GM18508 (cell line): ENCODE measurements around the gene ZBTB44.

Source experiments
- ATAC-seq: cut with Tn5 transposase; IDR thresholded peaks from one replicate; pipeline ENCODE4 v1.9.1; 2021; ENCODE audit warnings: moderate number of reproducible peaks; ENCODE audit not compliant: insufficient read depth, unreplicated experiment

The ZBTB44 gene

DNA sequence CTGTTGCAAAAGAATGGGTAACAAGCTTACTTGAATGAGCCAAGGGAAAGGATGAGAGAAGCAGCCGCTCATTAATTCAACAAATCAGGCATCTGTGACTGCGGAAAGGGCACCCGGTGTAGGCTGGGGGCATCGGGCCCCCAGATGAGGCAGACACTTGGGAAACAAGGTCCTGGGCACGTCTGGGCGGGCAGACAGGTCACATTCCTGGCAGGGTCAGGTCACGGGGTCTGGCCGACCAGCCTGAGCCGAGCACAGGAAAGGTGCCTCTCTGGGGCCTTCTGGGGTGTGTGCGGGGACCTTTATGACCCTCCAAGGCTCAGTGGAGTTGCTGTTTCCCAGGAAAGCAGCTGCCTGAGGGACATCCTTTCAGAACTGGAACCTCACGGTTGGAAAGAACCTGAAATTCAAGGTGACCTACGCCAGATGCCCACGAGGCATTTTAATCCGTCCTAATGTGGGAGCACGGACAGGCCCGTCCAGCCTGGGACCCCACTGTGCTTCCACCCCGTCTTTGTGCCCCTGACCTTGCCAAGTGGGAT lies 98.1 kb downstream of the ZBTB44 start:
- no peak for ATAC-seq

GRCh38 chr11:130216221-130216550 lies 98.5 kb downstream of the ZBTB44 start:
- ATAC-seq, result no peak

DNA sequence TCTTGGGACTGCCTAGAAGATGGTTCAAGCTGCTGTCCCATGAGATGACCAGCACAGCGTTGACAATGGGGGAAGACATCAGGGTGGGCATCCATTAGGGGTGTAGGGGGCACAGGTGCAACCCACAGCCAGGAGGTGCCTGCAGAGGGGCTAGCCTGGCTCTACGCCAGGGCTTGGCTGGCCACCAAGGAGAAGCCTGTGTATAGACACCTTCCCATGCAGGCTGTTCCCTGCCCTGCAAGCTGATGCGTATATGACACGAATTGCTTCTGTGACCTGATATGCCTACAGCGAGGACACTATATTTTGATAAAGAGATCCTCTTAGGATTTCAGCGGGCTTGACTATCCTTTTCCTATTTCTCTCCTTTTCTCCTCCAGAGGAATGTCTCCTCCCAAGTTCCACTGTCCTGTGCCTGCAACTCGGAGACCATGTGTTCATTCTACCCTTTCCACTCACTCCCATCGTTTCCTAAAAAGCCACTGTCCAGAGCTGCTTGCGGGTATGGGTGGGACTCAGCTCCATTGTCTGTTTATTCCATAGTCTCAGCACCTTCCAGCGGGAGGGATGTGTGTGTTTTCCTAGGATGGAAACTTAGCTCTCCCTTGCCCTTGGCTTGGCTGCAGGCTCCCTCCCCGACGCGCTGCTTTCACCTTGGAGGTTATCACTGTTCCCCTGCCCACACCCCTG lies 99.0 kb downstream of the ZBTB44 start:
- no peak for ATAC-seq

DNA sequence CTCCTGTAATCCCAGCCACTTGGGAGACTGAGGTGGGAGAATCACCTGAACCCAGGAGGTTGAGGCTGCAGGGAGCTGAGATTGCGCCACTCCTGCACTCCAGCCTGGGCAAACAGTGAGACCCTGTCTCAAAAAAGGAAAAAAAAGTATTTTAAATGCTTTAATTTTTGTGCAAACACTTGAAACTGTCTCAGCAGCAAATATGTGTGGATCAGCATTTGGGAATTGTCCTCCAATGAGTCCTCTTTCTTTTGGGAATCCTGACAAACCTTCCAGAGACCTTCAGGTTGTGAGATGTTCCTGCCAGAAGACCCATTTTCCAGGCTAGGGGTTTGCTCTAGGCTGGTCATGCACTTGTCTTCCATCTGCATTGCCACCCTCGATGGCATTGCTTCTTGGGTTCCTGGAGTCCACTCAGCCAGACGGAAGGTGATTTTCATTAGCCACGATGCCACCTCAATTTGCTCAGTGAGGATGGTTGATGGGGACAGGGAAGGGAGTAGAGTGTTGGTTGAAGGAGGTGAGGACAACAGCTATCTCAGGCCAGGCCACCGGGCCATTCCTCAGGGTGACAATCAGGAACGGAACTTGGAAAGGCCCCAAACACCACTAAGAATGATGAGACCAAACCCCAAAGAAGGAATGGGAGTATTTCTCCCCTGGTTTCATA lies 99.7 kb downstream of the ZBTB44 start:
- ATAC-seq, result no peak

DNA sequence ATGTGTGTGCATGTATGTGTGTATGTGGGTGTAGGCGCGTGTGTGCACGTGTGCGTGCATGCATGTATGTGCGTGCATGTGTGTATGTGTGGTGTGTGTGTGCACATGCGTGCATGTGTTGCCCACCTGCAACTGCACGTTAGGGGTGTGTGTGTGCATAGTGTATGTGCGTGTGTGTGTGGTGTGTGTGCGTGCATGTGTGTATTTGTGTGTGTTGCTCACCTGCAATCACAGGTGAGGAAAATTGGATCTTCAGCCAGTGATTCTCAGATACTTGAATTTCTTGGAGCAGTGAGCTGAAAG lies 100.8 kb downstream of the ZBTB44 start:
- ATAC-seq, result no peak

DNA sequence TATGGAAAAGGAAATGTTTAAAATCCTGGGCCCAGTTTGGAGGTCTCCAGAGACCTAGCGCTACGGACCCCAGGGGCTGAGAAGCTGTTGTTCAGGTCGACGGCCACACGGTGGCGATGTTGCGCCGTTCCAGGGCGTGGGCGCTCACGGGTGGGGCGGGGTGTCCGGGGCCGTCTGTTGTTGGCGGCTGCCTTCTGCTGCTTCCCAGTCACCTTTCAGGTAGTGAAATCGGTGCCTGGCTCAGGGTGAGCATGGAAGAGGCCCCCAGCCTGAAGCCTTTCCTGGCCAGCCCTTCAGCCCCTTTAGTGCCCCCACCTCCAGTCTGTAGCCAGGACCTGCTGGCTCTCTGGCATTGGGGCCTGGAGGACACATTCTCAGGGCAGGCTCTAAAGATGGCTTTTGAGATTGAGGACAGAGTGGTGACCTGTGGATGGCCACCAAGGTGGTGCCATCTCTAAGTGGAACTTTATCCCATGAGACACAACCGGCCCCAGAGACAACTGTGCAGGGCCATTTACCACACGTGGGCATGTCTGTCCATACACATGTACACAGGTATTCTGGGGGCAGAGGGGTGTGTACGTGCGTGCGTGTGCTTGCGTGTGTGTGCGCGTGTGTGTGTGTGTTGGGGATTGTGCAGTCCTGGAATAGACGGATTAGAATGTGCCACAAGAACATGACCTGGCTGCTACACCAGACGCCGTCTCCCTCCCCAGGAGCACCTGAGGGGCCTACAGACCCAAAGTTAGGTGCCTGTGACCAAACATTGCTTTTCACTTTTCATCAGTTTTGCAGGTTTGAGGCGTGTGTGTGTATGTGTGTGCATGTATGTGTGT lies 101.4 kb downstream of the ZBTB44 start:
- ATAC-seq, result no peak

DNA sequence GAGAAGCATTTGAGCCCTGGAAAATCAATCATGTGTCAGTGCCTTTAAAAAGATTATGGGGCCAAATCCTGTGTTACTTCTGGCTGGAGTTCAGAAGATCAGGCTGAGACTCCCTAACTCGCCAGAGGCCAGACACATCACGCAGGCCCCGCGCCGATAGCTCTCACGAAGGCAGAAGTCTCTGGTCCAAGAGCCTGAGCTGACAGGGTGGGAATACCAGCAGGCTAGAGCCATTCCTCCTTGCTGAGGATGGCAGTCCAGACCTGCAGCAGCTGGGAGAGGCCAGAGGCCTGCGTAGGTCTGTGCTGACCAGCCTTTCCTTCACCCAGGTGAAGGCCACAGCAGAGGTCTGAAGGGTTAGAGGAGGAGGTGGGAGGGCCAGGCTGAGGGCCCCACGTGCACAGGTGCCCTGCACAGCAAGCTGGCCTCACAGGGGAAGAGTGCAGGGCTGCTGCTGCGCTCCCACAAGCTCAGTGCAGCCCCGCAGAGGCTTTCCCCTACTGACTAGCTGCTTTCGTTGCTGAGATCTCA lies 102.2 kb downstream of the ZBTB44 start:
- no peak for ATAC-seq

- no peak for ATAC-seq
Observed at GRCh38 chr11:130211781-130212401, 102.8 kb downstream of the ZBTB44 start.

- ATAC-seq, result no peak
Observed at GRCh38 chr11:130211144-130211543, 103.6 kb downstream of the ZBTB44 start.

DNA sequence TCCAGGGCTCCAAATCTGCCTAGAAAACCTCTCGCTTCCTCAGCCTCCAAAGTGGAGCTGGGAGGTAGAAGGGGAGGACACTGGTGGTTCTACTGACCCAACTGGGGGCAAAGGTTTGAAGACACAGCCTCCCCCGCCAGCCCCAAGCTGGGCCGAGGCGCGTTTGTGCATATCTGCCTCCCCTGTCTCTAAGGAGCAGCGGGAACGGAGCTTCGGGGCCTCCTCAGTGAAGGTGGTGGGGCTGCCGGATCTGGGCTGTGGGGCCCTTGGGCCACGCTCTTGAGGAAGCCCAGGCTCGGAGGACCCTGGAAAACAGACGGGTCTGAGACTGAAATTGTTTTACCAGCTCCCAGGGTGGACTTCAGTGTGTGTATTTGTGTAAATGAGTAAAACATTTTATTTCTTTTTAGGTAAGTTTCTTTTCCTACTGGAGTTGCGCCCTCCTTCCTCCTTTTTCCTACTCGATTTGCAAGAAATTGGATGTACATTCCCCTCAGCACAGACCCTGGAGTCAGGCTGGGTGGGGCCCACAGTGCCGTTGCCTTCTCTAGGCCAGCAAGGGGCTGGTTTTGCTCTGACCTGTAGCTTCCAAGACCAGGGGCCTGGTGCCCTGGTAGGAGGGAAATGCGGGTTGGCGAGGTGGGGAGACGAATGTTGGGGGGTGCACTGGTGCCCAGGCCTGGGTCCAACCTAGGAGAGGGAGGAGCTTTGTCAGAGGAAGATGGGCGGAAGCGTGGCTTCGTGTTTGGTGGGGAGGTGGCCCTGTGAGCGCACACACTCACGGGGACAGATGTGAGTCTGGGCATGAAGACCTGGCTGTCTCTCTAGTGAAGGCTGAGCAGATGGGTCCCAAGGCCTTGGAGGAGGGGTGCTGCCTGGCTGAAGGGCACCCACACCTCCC lies 104.5 kb downstream of the ZBTB44 start:
- no peak for ATAC-seq

GRCh38 chr11:130209128-130209932 lies 105.4 kb downstream of the ZBTB44 start:
- no peak for ATAC-seq

GRCh38 chr11:130208241-130209127 lies 106.2 kb downstream of the ZBTB44 start:
- no peak for ATAC-seq

- no peak for ATAC-seq
Observed at GRCh38 chr11:130206141-130206540, 108.6 kb downstream of the ZBTB44 start.

- ATAC-seq, result no peak
Observed at GRCh38 chr11:130204703-130205095, 110.0 kb downstream of the ZBTB44 start.

- no peak for ATAC-seq
Observed at GRCh38 chr11:130203766-130204702, 110.7 kb downstream of the ZBTB44 start.

DNA sequence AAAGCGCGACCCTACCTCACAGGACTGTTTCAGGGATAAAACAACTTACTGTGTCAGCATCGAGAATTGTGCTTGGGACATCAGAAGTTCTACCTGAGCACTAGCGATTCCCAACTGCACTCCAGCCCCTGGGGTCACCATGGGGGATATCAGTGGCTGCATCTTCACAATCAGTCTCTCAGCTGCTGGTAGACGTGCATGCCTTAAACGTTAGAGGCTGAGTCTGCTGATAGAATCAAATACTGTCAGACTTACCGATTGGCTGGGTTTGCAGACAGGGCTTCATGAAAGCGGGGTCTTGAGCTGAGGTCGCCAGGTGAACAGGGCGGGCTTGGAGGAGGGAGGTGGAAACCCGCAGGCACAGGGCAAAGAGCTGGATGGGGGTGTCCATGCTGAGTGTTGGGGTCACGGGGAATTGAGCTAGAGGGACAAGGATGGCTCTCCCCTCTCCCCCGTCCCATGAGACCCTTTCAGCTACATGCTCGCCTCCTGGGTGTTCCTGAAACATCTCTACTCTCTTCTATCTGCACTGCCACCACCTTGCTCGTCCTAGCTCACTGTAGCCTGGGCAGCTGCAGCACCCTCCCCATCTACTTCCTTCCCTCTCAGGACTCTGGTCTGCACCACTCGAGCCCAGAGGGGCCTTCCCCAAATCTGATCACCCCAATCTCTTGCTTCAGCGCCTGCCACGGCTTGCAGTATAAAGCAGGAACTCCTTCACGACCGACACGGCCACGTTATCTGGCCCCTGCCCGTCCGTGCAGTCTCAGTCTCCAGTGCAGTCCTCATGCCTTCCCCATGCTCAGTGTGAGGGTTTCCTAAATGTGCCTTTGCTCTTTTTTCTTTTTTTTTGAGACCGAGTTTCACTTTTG lies 111.7 kb downstream of the ZBTB44 start:
- no peak for ATAC-seq
